GM23338 (cell line): ENCODE results near the gene FARS2. TPM values are rescaled to one million over a fixed set of nuclear protein-coding genes. Genes with fewer than 3 reads are reported as not detected.

Experiments used
- ATAC-seq: fragments of 200-7000 bp; cut with Tn5 transposase; 3 replicates; pipeline ENCODE4 v1.9.1; 2020
- DNase-seq: peaks from one replicate; pipeline ENCODE4 v3.0.0-alpha.2; 2015; ENCODE audit warnings: low spot score
- H2AFZ ChIP-seq: fragments of 200-600 bp; sonication (generic); 2 replicates; pipeline ENCODE4 v1.8.0; 2016; ENCODE audit warnings: antibody characterized with exemption, mild to moderate bottlenecking, moderate library complexity
- H3F3A ChIP-seq: fragments of 200-600 bp; sonication (generic); replicated peaks from 2 replicates; pipeline ENCODE4 v1.8.0; 2017; ENCODE audit warnings: antibody characterized with exemption, mixed run types, low read depth
- H3K27ac ChIP-seq: fragments of 200-600 bp; sonication (generic); 2 replicates; pipeline ENCODE4 v1.6.1; 2016; ENCODE audit warnings: low read depth
- H3K27me3 ChIP-seq: fragments of 200-600 bp; sonication (generic); 2 replicates; pipeline ENCODE4 v1.8.0; 2016; ENCODE audit warnings: mild to moderate bottlenecking, mixed run types, moderate library complexity; ENCODE audit not compliant: insufficient read depth
- H3K36me3 ChIP-seq: fragments of 200-600 bp; sonication (generic); 2 replicates; pipeline ENCODE4 v1.8.0; 2016; ENCODE audit warnings: mild to moderate bottlenecking; ENCODE audit not compliant: insufficient read depth
- H3K4me1 ChIP-seq: fragments of 200-600 bp; sonication (generic); 2 replicates; pipeline ENCODE4 v1.8.0; 2016; ENCODE audit warnings: mild to moderate bottlenecking, moderate library complexity; ENCODE audit not compliant: insufficient read depth
- H3K4me2 ChIP-seq: fragments of 200-600 bp; sonication (generic); 2 replicates; pipeline ENCODE4 v1.7.1; 2017; ENCODE audit warnings: mixed run types
- H3K4me3 ChIP-seq: fragments of 200-600 bp; sonication (generic); 2 replicates; pipeline ENCODE4 v1.6.1; 2016; ENCODE audit warnings: mixed run types
- H3K79me2 ChIP-seq: fragments of 200-600 bp; sonication (generic); replicated peaks from 2 replicates; pipeline ENCODE4 v1.8.0; 2017; ENCODE audit warnings: mild to moderate bottlenecking; ENCODE audit not compliant: insufficient read depth
- H3K9me2 ChIP-seq: fragments of 200-600 bp; sonication (generic); 2 replicates; pipeline ENCODE4 v1.8.0; 2017; ENCODE audit not compliant: insufficient read depth
- H4K20me1 ChIP-seq: fragments of 200-600 bp; sonication (generic); replicated peaks from 2 replicates; pipeline ENCODE4 v1.8.0; 2017; ENCODE audit warnings: mild to moderate bottlenecking; ENCODE audit not compliant: insufficient read depth
- H3K27ac Mint-ChIP-seq: 2 replicates; pipeline ENCODE4 v1.8.0; 2020; ENCODE audit warnings: inconsistent platforms, mild to moderate bottlenecking, moderate library complexity, mixed read lengths
- H3K27me3 Mint-ChIP-seq: 3 replicates; pipeline ENCODE4 v1.8.0; 2022; ENCODE audit warnings: low read depth, mild to moderate bottlenecking, moderate library complexity, mixed read lengths, inconsistent platforms; ENCODE audit not compliant: insufficient read depth, poor library complexity
- H3K36me3 Mint-ChIP-seq: 3 replicates; pipeline ENCODE4 v1.8.0; 2021; ENCODE audit warnings: low read depth, mild to moderate bottlenecking, inconsistent platforms, moderate library complexity, mixed read lengths
- H3K4me1 Mint-ChIP-seq: 3 replicates; pipeline ENCODE4 v1.8.0; 2020; ENCODE audit warnings: mild to moderate bottlenecking, inconsistent platforms, mixed read lengths
- H3K4me3 Mint-ChIP-seq: 3 replicates; pipeline ENCODE4 v1.8.0; 2021; ENCODE audit warnings: moderate library complexity, mild to moderate bottlenecking, inconsistent platforms, mixed read lengths
- H3K9me3 Mint-ChIP-seq: 3 replicates; pipeline ENCODE4 v1.8.0; 2020; ENCODE audit warnings: moderate library complexity, mild to moderate bottlenecking, inconsistent platforms, mixed read lengths
- CREB1 ChIP-seq: fragments of 250-450 bp; sonication (Bioruptor Pico); IDR thresholded peaks from 2 replicates; pipeline ENCODE4 v1.5.0; 2020; ENCODE audit warnings: low read depth, mild to moderate bottlenecking, moderate library complexity
- CTCF ChIP-seq, 2 experiments: fragments of 200-600 bp in 1 of 2; sonication (generic) in 1 of 2; conservative IDR thresholded peaks; 2 replicates each; pipeline versions ENCODE4 v1.5.1 to v1.6.1; 2016 to 2017; ENCODE audit warnings: antibody characterized with exemption in 2 of 2, low read depth in 2 of 2, mild to moderate bottlenecking in 2 of 2, moderate library complexity in 1 of 2
- ETS1 ChIP-seq: IDR thresholded peaks from 2 replicates; pipeline ENCODE4 v1.6.1; 2016; ENCODE audit warnings: antibody characterized with exemption
- EZH2 ChIP-seq: fragments of 200-600 bp; sonication (generic); IDR thresholded peaks from one replicate; pipeline ENCODE4 v1.8.0; 2017; ENCODE audit warnings: antibody characterized with exemption, mild to moderate bottlenecking, low read depth; ENCODE audit not compliant: unreplicated experiment
- EZH2phosphoT487 ChIP-seq: fragments of 200-600 bp; sonication (generic); IDR thresholded peaks from one replicate; pipeline ENCODE4 v1.8.1; 2018; ENCODE audit warnings: antibody characterized with exemption; ENCODE audit not compliant: unreplicated experiment
- JUNB ChIP-seq: IDR thresholded peaks from one replicate; pipeline ENCODE4 v1.6.1; 2016; ENCODE audit warnings: antibody characterized with exemption; ENCODE audit not compliant: unreplicated experiment
- NANOG ChIP-seq: IDR thresholded peaks from 2 replicates; pipeline ENCODE4 v1.6.1; 2016; ENCODE audit warnings: antibody characterized with exemption, borderline replicate concordance
- POLR2AphosphoS5 ChIP-seq: IDR thresholded peaks from 2 replicates; pipeline ENCODE4 v1.6.1; 2016; ENCODE audit warnings: antibody characterized with exemption, low read depth
- REST ChIP-seq: IDR thresholded peaks from one replicate; pipeline ENCODE4 v1.6.1; 2018; ENCODE audit warnings: antibody characterized with exemption; ENCODE audit not compliant: unreplicated experiment
- STAT1 ChIP-seq: IDR thresholded peaks from one replicate; pipeline ENCODE4 v1.6.1; 2016; ENCODE audit warnings: antibody characterized with exemption; ENCODE audit not compliant: unreplicated experiment
- ZNF114 ChIP-seq: fragments of 250-450 bp; sonication (Bioruptor Pico); IDR thresholded peaks from 2 replicates; pipeline ENCODE4 v1.5.0; 2020; ENCODE audit warnings: mild to moderate bottlenecking, moderate library complexity
- ZNF331 ChIP-seq: fragments of 250-450 bp; sonication (Bioruptor Pico); IDR thresholded peaks from 2 replicates; pipeline ENCODE4 v1.5.0; 2020; ENCODE audit warnings: low read depth, mild to moderate bottlenecking, moderate library complexity
- ZNF462 ChIP-seq: fragments of 250-450 bp; sonication (Bioruptor Pico); IDR thresholded peaks from 2 replicates; pipeline ENCODE4 v1.5.0; 2020; ENCODE audit warnings: mild to moderate bottlenecking, moderate library complexity
- polyA plus RNA-seq: library from polyadenylated mRNA; unstranded; fragments of >200 nt; fragmentation: Nextera tagmentation; extraction: Ambion mirVana; gene quantifications from 2 replicates; pipeline ENCODE4 v1.2.1, GENCODE V29; 2016
- total RNA-seq: library from RNA; depleted of rRNA; stranded (reverse); fragments of >200 nt; shearing (Covaris generic); gene quantifications from 2 replicates; pipeline ENCODE4 v1.2.3, GENCODE V29; 2014

Gene FARS2
- total and polyA plus RNA-seq, 2 experiments from 2014 or later: 7.6 to 19.0 TPM

GRCh38 chr6:5705252-5705651, 443.9 kb downstream of the FARS2 start:
- Mint-ChIP-seq H3K4me3 (no peak overlapping the region), H3K9me3 (no peaks in the 10 kb centered on the region), H3K27ac (no peak overlapping the region), H3K27me3 (peaks cover 4% of the 10 kb centered on the region), H3K36me3 (no peaks in the 10 kb centered on the region), H3K4me1 (no peaks in the 10 kb centered on the region)
- H3F3A ChIP-seq: no peaks in the 10 kb centered on the region
- no peak overlapping the region for H2AFZ ChIP-seq
- no peak overlapping the region for H3K27ac ChIP-seq
- no peak for ATAC-seq
- H3K9me2 ChIP-seq: no peaks in the 10 kb centered on the region
- H3K27me3 ChIP-seq: no peaks in the 10 kb centered on the region
- no peak for TF ChIP-seq REST
- TF ChIP-seq CREB1 (CRISPR knock-in tag): no peak
- no peak for TF ChIP-seq EZH2
- TF ChIP-seq POLR2AphosphoS5: no peak
- TF ChIP-seq STAT1: no peak
- no peak for TF ChIP-seq CTCF (conservative IDR thresholded peaks at IDR 0.05; ENCODE audit: low read depth in 2 of 2)
- TF ChIP-seq ZNF462: no peak
- TF ChIP-seq EZH2phosphoT487: no peak
- no peak for TF ChIP-seq ZNF331 (CRISPR knock-in tag)
- no peak for TF ChIP-seq NANOG
- TF ChIP-seq ZNF114: no peak
- TF ChIP-seq ETS1: no peak
- no peak for TF ChIP-seq JUNB
- H3K4me3 ChIP-seq: no peak overlapping the region
- no peak for DNase-seq
- H3K4me2 ChIP-seq: no peak overlapping the region
- H3K4me1 ChIP-seq: no peaks in the 10 kb centered on the region
- H3K36me3 ChIP-seq: no peaks in the 10 kb centered on the region
- no peaks in the 10 kb centered on the region for H4K20me1 ChIP-seq
- no peaks in the 10 kb centered on the region; the same call in 1 of the 2 replicates for H3K79me2 ChIP-seq
